Skin of body (tissue), 3 donors: ENCODE measurements around the gene IRAG1. TPM values are rescaled to one million over a fixed set of nuclear protein-coding genes. Genes with fewer than 3 reads are reported as not detected.

ENCODE experiments used
- DNase-seq: peaks from one replicate; lab custom pipeline; 2025; lab: John Stamatoyannopoulos, UW
- small RNA-seq: library from RNA; depleted of rRNA; stranded (forward); fragments of <200 nt; gene quantifications from one replicate; pipeline ENCODE3, GENCODE V24; 2014; ENCODE audit warnings: low replicate concordance
- total RNA-seq: library from RNA; depleted of rRNA; stranded (reverse); fragments of >200 nt; gene quantifications from one replicate; pipeline ENCODE4 v1.2.3, GENCODE V29; 2014

Gene IRAG1
- total RNA-seq, 1 donor from 2014 or later: 3.4 TPM

DNA sequence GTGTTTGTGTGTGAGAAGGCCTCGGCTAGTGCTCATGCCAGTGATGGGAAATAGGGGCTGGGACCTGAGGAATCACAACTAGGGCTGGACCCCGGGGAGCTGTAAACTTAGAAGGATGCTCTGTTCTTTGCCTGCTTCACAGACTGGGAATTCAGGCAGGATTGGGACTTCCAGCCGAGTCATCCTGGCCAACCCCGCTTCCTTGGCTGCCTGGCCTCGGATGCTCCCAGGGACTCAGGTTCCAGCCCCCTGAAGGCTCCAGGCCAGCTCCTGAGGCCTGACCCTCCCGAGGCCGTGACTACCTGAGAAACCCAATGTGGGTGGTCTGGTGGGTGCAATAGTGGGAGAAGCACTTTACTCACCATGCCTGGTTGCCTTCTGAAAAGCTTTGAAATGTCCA is 44.7 kb downstream of the IRAG1 start:
- DNase-seq: no peak

DNA sequence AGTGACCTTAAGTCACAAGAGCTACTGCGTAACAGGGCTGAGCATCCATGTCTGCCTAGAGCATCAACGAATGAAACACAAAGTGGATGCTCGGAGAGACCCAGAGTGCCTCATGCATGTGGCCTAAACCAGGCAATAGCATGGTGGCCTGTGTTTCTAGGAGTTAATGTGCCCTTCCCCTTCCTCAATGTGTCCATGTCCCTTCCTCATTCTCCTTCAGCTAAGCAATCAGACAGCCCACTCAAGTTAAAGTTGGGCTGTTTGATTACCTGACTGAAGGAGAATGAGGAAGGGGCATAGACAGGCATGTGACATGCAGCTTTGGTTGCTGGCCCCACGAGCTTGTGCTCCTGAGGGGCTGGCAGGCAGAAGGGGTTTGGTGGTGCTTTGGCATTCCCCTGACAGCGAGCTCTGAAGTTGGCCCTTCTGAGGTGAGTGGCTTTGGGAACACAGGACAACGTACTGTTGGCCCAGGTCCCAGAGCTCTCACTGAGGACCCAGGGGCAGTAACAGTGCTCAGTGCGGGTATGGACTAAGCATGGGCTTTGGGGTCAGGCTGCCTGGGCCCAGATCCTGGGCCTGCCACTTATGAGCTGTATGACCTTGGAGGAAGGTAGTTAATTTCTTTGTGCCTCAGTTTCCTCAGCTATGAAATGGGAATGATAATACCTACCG is 46.7 kb downstream of the IRAG1 start:
- no peak for DNase-seq

DNA sequence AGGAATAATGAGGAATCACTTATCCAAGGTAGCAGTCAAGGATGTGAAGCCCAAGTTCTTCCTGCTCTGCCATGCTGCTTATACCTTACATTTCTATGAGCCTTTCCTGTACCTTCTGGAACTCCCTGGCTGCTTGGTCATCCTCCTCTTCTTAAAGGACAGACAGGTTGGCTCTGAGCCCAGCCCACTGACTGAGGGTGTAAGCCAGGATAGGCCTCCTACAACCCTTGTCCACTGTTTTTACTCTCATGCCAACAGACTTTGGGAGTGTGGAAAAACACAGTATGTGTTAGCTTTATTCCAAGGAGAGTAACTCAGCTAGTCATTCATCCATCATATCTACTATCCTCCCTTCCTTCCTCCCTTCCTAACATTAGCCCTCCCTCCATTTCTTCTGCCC is 47.5 kb downstream of the IRAG1 start:
- no peak for DNase-seq

DNA sequence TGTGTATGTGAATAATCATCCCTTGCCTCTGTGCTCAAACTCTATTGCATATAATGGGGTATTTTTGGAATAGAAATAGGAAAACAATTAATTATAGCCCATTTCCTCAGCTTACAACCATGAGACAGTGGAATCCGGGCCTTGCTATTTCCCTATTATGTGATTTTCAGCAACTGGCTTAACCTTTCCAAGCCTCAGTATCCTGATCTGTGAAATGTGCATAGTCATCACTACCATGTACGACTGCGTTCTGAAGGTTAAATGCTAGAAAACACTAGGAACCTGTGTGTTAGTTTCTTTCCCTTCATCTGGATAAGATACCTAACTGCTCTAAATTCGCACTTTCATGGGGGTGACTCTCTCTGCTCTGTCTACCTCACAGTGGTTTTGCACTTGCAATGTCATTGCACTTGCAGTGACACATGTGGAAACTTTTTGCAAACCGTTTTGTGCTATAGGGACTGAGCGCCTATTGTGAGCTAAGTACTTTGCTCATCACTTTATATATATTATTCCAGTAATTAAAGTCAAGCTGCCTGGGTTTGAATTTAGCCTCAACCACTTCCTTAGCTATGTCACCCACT is 48.3 kb downstream of the IRAG1 start:
- no peak for DNase-seq

Small RNA genes within 50 kb of the gene (small RNA-seq; reads per million reads assigned to genes)
- gene RF00019: not detected

Other genes with a start within 250 kb of the IRAG1 start
- gene AMPD3, start 238.5 kb downstream of the IRAG1 start, total RNA-seq: 6.9 TPM
- 34.2 TPM for gene RNF141, start 152.6 kb downstream of the IRAG1 start, total RNA-seq
- gene LYVE1, start 125.1 kb downstream of the IRAG1 start, total RNA-seq: 48.0 TPM
- gene CTR9, start 57.5 kb upstream of the IRAG1 start, total RNA-seq: 32.8 TPM
- gene EIF4G2, start 115.2 kb upstream of the IRAG1 start, total RNA-seq: 638 TPM
- gene ZBED5, start 164.3 kb upstream of the IRAG1 start, total RNA-seq: 44.0 TPM